ENCODE data around the gene GAS7.
"Not testable (repeated sequence)": the region's sequence is repeated elsewhere in the genome, so short reads cannot be mapped to it uniquely, and the experiment has no call there.

GAS7 gene

GRCh38 chr17:9934331-9934730, 264.1 kb downstream of the GAS7 start:
- Mint-ChIP-seq H3K4me3 (no peak overlapping the region), H3K36me3 (no peaks in the 10 kb centered on the region), H3K9me3 (no peaks in the 10 kb centered on the region)

GRCh38 chr17:9932491-9932890, 265.9 kb downstream of the GAS7 start:
- no peak for DNase-seq (ENCODE audit: low spot score in 2 of 2)
- no peaks in the 10 kb centered on the region for H3K36me3 Mint-ChIP-seq
- H3K27ac Mint-ChIP-seq = no peak overlapping the region
- H3K9me3 Mint-ChIP-seq = no peaks in the 10 kb centered on the region
- H3K4me3 Mint-ChIP-seq = no peak overlapping the region
- no peaks in the 10 kb centered on the region for H3K4me1 Mint-ChIP-seq
- ATAC-seq = no peak

More at GRCh38 chr17:9934331-9934730, 264.1 kb downstream of the GAS7 start:
- H3K27ac Mint-ChIP-seq = no peak overlapping the region
- DNase-seq (ENCODE audit: low spot score in 2 of 2) (no peak), ATAC-seq (no peak)
- H3K4me1 Mint-ChIP-seq = no peaks in the 10 kb centered on the region

DNA sequence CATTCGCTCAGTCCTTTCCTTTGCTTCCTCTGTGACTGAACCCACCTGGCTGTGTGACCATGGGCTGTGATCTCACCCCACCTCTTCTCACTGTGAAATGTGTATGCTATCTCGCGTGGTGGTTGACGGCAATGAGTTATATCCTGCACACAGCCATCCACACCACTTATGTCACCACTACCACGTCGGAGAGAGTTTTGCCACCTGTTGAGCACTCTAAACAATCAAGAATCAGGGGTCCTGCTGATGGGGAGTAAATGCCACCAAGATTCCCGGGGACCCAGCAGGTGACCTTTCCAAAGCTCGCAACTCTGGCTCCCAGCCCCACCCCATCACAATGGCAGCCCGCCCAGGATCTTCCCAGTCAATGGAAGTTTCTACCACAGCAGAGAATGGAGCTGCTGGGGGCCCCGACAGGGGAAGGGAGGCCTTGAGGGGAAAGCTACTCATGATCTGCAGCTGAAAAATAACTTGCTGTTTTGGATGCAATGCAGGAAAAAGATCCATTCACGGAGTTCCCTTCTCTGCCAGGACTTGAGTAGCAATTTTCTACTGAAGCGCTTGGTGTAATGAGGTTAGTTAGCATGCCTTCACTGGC, 267.2 kb downstream of the GAS7 start:
- Mint-ChIP-seq H3K36me3 (no peaks in the 10 kb centered on the region), H3K9me3 (no peaks in the 10 kb centered on the region), H3K4me1 (no peaks in the 10 kb centered on the region), H3K27ac (no peak overlapping the region), H3K4me3 (no peak overlapping the region)
- no peak for ATAC-seq
- no peak for DNase-seq (ENCODE audit: low spot score in 2 of 2)

DNA sequence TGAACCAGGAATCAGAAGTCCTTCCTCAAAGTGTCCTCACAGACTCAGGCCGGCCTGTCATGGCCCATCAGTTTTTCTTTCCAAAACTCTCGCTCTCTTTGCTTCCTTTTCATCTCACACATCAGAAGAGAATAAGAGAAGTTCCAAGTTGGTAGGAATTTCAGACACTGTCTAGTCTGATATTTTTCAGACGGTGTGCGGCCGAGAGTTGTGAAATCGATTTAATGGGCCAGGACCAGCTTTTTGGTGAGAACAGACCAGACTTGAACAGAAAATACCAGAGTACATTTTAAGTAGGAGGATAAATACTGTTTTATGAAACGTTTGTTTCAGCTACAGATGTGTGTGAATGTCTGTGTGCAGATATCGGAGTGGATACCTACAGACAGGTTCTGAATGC, 268.5 kb downstream of the GAS7 start:
- peaks cover 2% of the 10 kb centered on the region for H3K36me3 Mint-ChIP-seq
- DNase-seq (ENCODE audit: low spot score in 2 of 2) (no peak), ATAC-seq (no peak)
- no peak overlapping the region for H3K4me3 Mint-ChIP-seq
- H3K9me3 Mint-ChIP-seq = no peaks in the 10 kb centered on the region
- no peak overlapping the region for H3K27ac Mint-ChIP-seq
- peaks cover 2% of the 10 kb centered on the region for H3K4me1 Mint-ChIP-seq

GRCh38 chr17:9928601-9929333, 269.6 kb downstream of the GAS7 start:
- no peak for ATAC-seq
- H3K4me3 Mint-ChIP-seq = no peak overlapping the region
- H3K9me3 Mint-ChIP-seq = no peaks in the 10 kb centered on the region
- peaks cover 7% of the 10 kb centered on the region for H3K36me3 Mint-ChIP-seq
- no peak overlapping the region for H3K27ac Mint-ChIP-seq
- DNase-seq (ENCODE audit: low spot score in 2 of 2) = no peak
- peaks cover 6% of the 10 kb centered on the region for H3K4me1 Mint-ChIP-seq

- no peak overlapping the region for H3K4me3 Mint-ChIP-seq
- DNase-seq (ENCODE audit: low spot score in 2 of 2) (no peak), ATAC-seq (no peak)
- H3K36me3 Mint-ChIP-seq = peaks cover 13% of the 10 kb centered on the region
- peaks cover 6% of the 10 kb centered on the region for H3K4me1 Mint-ChIP-seq
- peak overlapping the region; percentile 69 for H3K27ac Mint-ChIP-seq
- H3K9me3 Mint-ChIP-seq = no peaks in the 10 kb centered on the region
These were observed 272.1 kb downstream of the GAS7 start for GRCh38 chr17:9926150-9926804.

GRCh38 chr17:9925457-9925856, 272.9 kb downstream of the GAS7 start:
- Mint-ChIP-seq H3K4me1 (peaks cover 6% of the 10 kb centered on the region), H3K4me3 (no peak overlapping the region), H3K36me3 (peaks cover 13% of the 10 kb centered on the region), H3K9me3 (no peaks in the 10 kb centered on the region), H3K27ac (peak overlapping the region; percentile 69)
- DNase-seq (ENCODE audit: low spot score in 2 of 2) (no peak), ATAC-seq (peak; percentile 26)

GRCh38 chr17:9924735-9925191, 273.6 kb downstream of the GAS7 start:
- peak; percentile 67 for ATAC-seq
- no peak overlapping the region for H3K27ac Mint-ChIP-seq
- DNase-seq (ENCODE audit: low spot score in 2 of 2) = peak; percentile 14 to 52
- peaks cover 13% of the 10 kb centered on the region for H3K36me3 Mint-ChIP-seq
- H3K4me3 Mint-ChIP-seq = no peak overlapping the region
- peaks cover 6% of the 10 kb centered on the region for H3K4me1 Mint-ChIP-seq
- no peaks in the 10 kb centered on the region for H3K9me3 Mint-ChIP-seq

- Mint-ChIP-seq H3K4me3 (no peak overlapping the region), H3K9me3 (no peaks in the 10 kb centered on the region), H3K36me3 (peaks cover 13% of the 10 kb centered on the region), H3K4me1 (peaks cover 6% of the 10 kb centered on the region), H3K27ac (no peak overlapping the region)
- no peak for ATAC-seq
- DNase-seq (ENCODE audit: low spot score in 2 of 2) = no peak
These were observed 276.2 kb downstream of the GAS7 start for GRCh38 chr17:9922012-9922848.

- ATAC-seq; H3K27ac Mint-ChIP-seq; H3K4me3 Mint-ChIP-seq; H3K9me3 Mint-ChIP-seq; H3K4me1 Mint-ChIP-seq; DNase-seq (ENCODE audit: low spot score in 2 of 2): not testable (repeated sequence)
- H3K36me3 Mint-ChIP-seq = peaks cover 13% of the 10 kb centered on the region
These were observed 277.2 kb downstream of the GAS7 start for GRCh38 chr17:9921216-9921615.

GRCh38 chr17:9918804-9919352, 279.5 kb downstream of the GAS7 start:
- no peaks in the 10 kb centered on the region for H3K4me1 Mint-ChIP-seq
- H3K9me3 Mint-ChIP-seq = no peaks in the 10 kb centered on the region
- no peak for ATAC-seq
- H3K27ac Mint-ChIP-seq = peak overlapping the region; percentile 23
- DNase-seq (ENCODE audit: low spot score in 2 of 2) = no peak
- no peak overlapping the region for H3K4me3 Mint-ChIP-seq
- H3K36me3 Mint-ChIP-seq = peaks cover 6% of the 10 kb centered on the region

- no peak for DNase-seq (ENCODE audit: low spot score in 2 of 2)
- Mint-ChIP-seq H3K4me3 (no peak overlapping the region), H3K27ac (no peak overlapping the region), H3K36me3 (peaks cover 5% of the 10 kb centered on the region), H3K9me3 (no peaks in the 10 kb centered on the region), H3K4me1 (no peaks in the 10 kb centered on the region)
- ATAC-seq = no peak
These were observed 280.1 kb downstream of the GAS7 start for GRCh38 chr17:9918352-9918751.

- no peak for DNase-seq (ENCODE audit: low spot score in 2 of 2)
- no peak overlapping the region for H3K27ac Mint-ChIP-seq
- no peaks in the 10 kb centered on the region for H3K36me3 Mint-ChIP-seq
- no peak for ATAC-seq
- no peaks in the 10 kb centered on the region for H3K4me1 Mint-ChIP-seq
- no peaks in the 10 kb centered on the region for H3K9me3 Mint-ChIP-seq
- H3K4me3 Mint-ChIP-seq = no peak overlapping the region
These were observed 280.6 kb downstream of the GAS7 start for GRCh38 chr17:9917801-9918200.

DNA sequence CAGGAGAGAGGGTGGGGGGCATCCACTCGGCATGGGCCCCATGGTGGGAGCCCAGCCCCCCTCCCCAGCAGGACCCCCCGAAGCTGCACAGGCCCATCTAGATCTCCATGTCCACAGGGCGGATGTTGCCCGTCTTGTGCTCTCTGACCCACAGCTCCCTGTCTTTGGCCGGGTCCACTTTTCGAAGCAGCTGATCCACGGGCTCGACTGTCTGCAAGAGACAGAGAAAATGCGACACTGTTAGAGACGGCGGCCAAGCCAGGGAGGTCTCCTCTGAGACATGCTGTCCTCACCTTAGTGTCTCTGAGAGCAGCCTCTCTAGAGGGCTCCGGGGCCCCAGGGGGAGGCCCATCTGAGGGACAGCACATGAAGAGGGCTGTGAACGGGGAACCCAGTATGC, 281.3 kb downstream of the GAS7 start:
- no peak for ATAC-seq

GRCh38 chr17:9916108-9916507, 282.3 kb downstream of the GAS7 start:
- no peak overlapping the region for H3K4me3 Mint-ChIP-seq
- H3K4me1 Mint-ChIP-seq = no peaks in the 10 kb centered on the region
- ATAC-seq = no peak
- no peak for DNase-seq (ENCODE audit: low spot score in 2 of 2)
- no peak overlapping the region for H3K27ac Mint-ChIP-seq
- H3K9me3 Mint-ChIP-seq = no peaks in the 10 kb centered on the region
- H3K36me3 Mint-ChIP-seq = no peaks in the 10 kb centered on the region

More for the DNA sequence above, 281.3 kb downstream of the GAS7 start:
- H3K27ac Mint-ChIP-seq = no peak overlapping the region
- no peaks in the 10 kb centered on the region for H3K9me3 Mint-ChIP-seq
- DNase-seq (ENCODE audit: low spot score in 2 of 2) = no peak
- no peaks in the 10 kb centered on the region for H3K36me3 Mint-ChIP-seq
- H3K4me1 Mint-ChIP-seq = no peaks in the 10 kb centered on the region
- no peak overlapping the region for H3K4me3 Mint-ChIP-seq
